Dendritic cell treated with granulocyte-macrophage colony-stimulating factor and Interleukin-4, amounts not matched to agents 40 ng/mL and 50 ng/mL, for 4 days (primary cell): ENCODE results near the gene RASD2.
"Not testable (repeated sequence)": the region's sequence is repeated elsewhere in the genome, so short reads cannot be mapped to it uniquely, and the experiment has no call there.

Experiments used
- H3K27ac Mint-ChIP-seq: one replicate; pipeline ENCODE4 v1.8.0; 2022; ENCODE audit warnings: mild to moderate bottlenecking, mixed read lengths
- H3K27me3 Mint-ChIP-seq: one replicate; pipeline ENCODE4 v1.8.0; 2022; ENCODE audit warnings: mild to moderate bottlenecking, mixed read lengths
- H3K36me3 Mint-ChIP-seq: one replicate; pipeline ENCODE4 v1.8.0; 2022; ENCODE audit warnings: low read depth, mixed read lengths
- H3K4me1 Mint-ChIP-seq: one replicate; pipeline ENCODE4 v1.8.0; 2022; ENCODE audit warnings: low read depth, mixed read lengths
- H3K4me3 Mint-ChIP-seq: one replicate; pipeline ENCODE4 v1.8.0; 2022; ENCODE audit warnings: mild to moderate bottlenecking, moderate library complexity, mixed read lengths
- H3K9me3 Mint-ChIP-seq: one replicate; pipeline ENCODE4 v1.8.0; 2022; ENCODE audit warnings: mixed read lengths
- intact Hi-C: fragments of 100-400 bp; cut with micrococcal nuclease; formaldehyde crosslinking; loops from one replicate; pipeline ENCODE4 v1.15.0; 2022

The RASD2 gene

GRCh38 chr22:35510481-35510934 is 30.1 kb upstream of the RASD2 start:
- Mint-ChIP-seq H3K4me3 (no peak overlapping the region), H3K4me1 (peaks cover 13% of the 10 kb centered on the region), H3K27ac (no peak overlapping the region), H3K9me3 (no peaks in the 10 kb centered on the region), H3K27me3 (peaks cover 13% of the 10 kb centered on the region), H3K36me3 (no peaks in the 10 kb centered on the region)
- intact Hi-C loops = no loop called here

- Mint-ChIP-seq H3K27ac (no peak overlapping the region), H3K27me3 (peaks cover 13% of the 10 kb centered on the region), H3K4me3 (no peak overlapping the region), H3K4me1 (peaks cover 13% of the 10 kb centered on the region), H3K36me3 (no peaks in the 10 kb centered on the region), H3K9me3 (no peaks in the 10 kb centered on the region)
- intact Hi-C loops = no loop called here
These were observed 29.7 kb upstream of the RASD2 start for GRCh38 chr22:35510951-35511350.

GRCh38 chr22:35514366-35514765 is 26.3 kb upstream of the RASD2 start:
- H3K9me3 Mint-ChIP-seq = no peaks in the 10 kb centered on the region
- H3K4me3 Mint-ChIP-seq = no peak overlapping the region
- peaks cover 26% of the 10 kb centered on the region for H3K27me3 Mint-ChIP-seq
- H3K4me1 Mint-ChIP-seq = peaks cover 13% of the 10 kb centered on the region
- H3K27ac Mint-ChIP-seq = no peak overlapping the region
- no peaks in the 10 kb centered on the region for H3K36me3 Mint-ChIP-seq
- intact Hi-C loops = no loop called here

- H3K9me3 Mint-ChIP-seq, H3K36me3 Mint-ChIP-seq, H3K4me3 Mint-ChIP-seq, intact Hi-C loops, H3K4me1 Mint-ChIP-seq, H3K27ac Mint-ChIP-seq: not testable (repeated sequence)
- peaks cover 31% of the 10 kb centered on the region for H3K27me3 Mint-ChIP-seq
These were observed 24.7 kb upstream of the RASD2 start for GRCh38 chr22:35515952-35516351.

- Mint-ChIP-seq H3K4me1 (peaks cover 1% of the 10 kb centered on the region), H3K27ac (no peak overlapping the region), H3K36me3 (no peaks in the 10 kb centered on the region), H3K4me3 (no peak overlapping the region), H3K9me3 (no peaks in the 10 kb centered on the region), H3K27me3 (peaks cover 39% of the 10 kb centered on the region)
- intact Hi-C loops = no loop called here
These were observed 23.9 kb upstream of the RASD2 start for GRCh38 chr22:35516723-35517122.

GRCh38 chr22:35517207-35517606 is 23.4 kb upstream of the RASD2 start:
- H3K27me3 Mint-ChIP-seq = peaks cover 44% of the 10 kb centered on the region
- H3K27ac Mint-ChIP-seq = no peak overlapping the region
- H3K36me3 Mint-ChIP-seq = no peaks in the 10 kb centered on the region
- intact Hi-C loops = no loop called here
- H3K9me3 Mint-ChIP-seq = no peaks in the 10 kb centered on the region
- H3K4me1 Mint-ChIP-seq = peaks cover 5% of the 10 kb centered on the region
- no peak overlapping the region for H3K4me3 Mint-ChIP-seq

- H3K27ac Mint-ChIP-seq = no peak overlapping the region
- H3K4me3 Mint-ChIP-seq = no peak overlapping the region
- H3K27me3 Mint-ChIP-seq = peaks cover 49% of the 10 kb centered on the region
- H3K9me3 Mint-ChIP-seq = peaks cover 5% of the 10 kb centered on the region
- H3K36me3 Mint-ChIP-seq = no peaks in the 10 kb centered on the region
- intact Hi-C loops = no loop called here
- H3K4me1 Mint-ChIP-seq = peaks cover 5% of the 10 kb centered on the region
These were observed 22.7 kb upstream of the RASD2 start for GRCh38 chr22:35517769-35518530.

GRCh38 chr22:35518811-35519210 is 21.8 kb upstream of the RASD2 start:
- no peak overlapping the region for H3K4me3 Mint-ChIP-seq
- peaks cover 5% of the 10 kb centered on the region for H3K4me1 Mint-ChIP-seq
- no peak overlapping the region for H3K27ac Mint-ChIP-seq
- H3K36me3 Mint-ChIP-seq = no peaks in the 10 kb centered on the region
- H3K9me3 Mint-ChIP-seq = peaks cover 6% of the 10 kb centered on the region
- intact Hi-C loops = no loop called here
- H3K27me3 Mint-ChIP-seq = peaks cover 43% of the 10 kb centered on the region

GRCh38 chr22:35519306-35520000 is 21.2 kb upstream of the RASD2 start:
- Mint-ChIP-seq H3K27ac (no peak overlapping the region), H3K9me3 (peaks cover 6% of the 10 kb centered on the region), H3K36me3 (no peaks in the 10 kb centered on the region), H3K4me3 (no peak overlapping the region), H3K27me3 (peaks cover 42% of the 10 kb centered on the region), H3K4me1 (peaks cover 5% of the 10 kb centered on the region)
- intact Hi-C loops = no loop called here

- Mint-ChIP-seq H3K27me3 (peaks cover 36% of the 10 kb centered on the region), H3K4me3 (no peak overlapping the region), H3K27ac (no peak overlapping the region), H3K36me3 (no peaks in the 10 kb centered on the region), H3K9me3 (peaks cover 6% of the 10 kb centered on the region), H3K4me1 (peaks cover 10% of the 10 kb centered on the region)
- intact Hi-C loops = no loop called here
These were observed 19.0 kb upstream of the RASD2 start for GRCh38 chr22:35521358-35522224.

- no peak overlapping the region for H3K4me3 Mint-ChIP-seq
- H3K9me3 Mint-ChIP-seq = peaks cover 6% of the 10 kb centered on the region
- peaks cover 18% of the 10 kb centered on the region for H3K4me1 Mint-ChIP-seq
- no peaks in the 10 kb centered on the region for H3K36me3 Mint-ChIP-seq
- no peak overlapping the region for H3K27ac Mint-ChIP-seq
- intact Hi-C loops = no loop called here
- peaks cover 32% of the 10 kb centered on the region for H3K27me3 Mint-ChIP-seq
These were observed 18.1 kb upstream of the RASD2 start for GRCh38 chr22:35522225-35523149.

GRCh38 chr22:35523167-35523947 is 17.3 kb upstream of the RASD2 start:
- H3K27ac Mint-ChIP-seq = no peak overlapping the region
- H3K27me3 Mint-ChIP-seq = peaks cover 28% of the 10 kb centered on the region
- H3K4me3 Mint-ChIP-seq = no peak overlapping the region
- no peaks in the 10 kb centered on the region for H3K36me3 Mint-ChIP-seq
- intact Hi-C loops = no loop called here
- peaks cover 6% of the 10 kb centered on the region for H3K9me3 Mint-ChIP-seq
- peaks cover 24% of the 10 kb centered on the region for H3K4me1 Mint-ChIP-seq
